HepG2 (cell line): ENCODE data around the gene COL5A2. TPM values are rescaled to one million over a fixed set of nuclear protein-coding genes. Genes with fewer than 3 reads are reported as not detected.

ENCODE experiments used
- CBX5 ChIP-seq: sonication (generic); formaldehyde crosslinking; IDR thresholded peaks from 2 replicates; pipeline ENCODE4 v1.4.0; 2020; ENCODE audit warnings: missing genetic modification reagents, borderline replicate concordance
- EHMT2 ChIP-seq: fragments of 200-600 bp; sonication (generic); IDR thresholded peaks from 2 replicates; pipeline ENCODE4 v1.7.0; 2017; ENCODE audit warnings: antibody characterized with exemption, low read depth, low read length, borderline replicate concordance
- FOXO1 ChIP-seq: sonication (generic); formaldehyde crosslinking; IDR thresholded peaks from 2 replicates; pipeline ENCODE4 v1.4.0; 2020; ENCODE audit warnings: missing genetic modification reagents
- HOMEZ ChIP-seq: IDR thresholded peaks from 2 replicates; pipeline ENCODE4 v1.6.1; 2016; ENCODE audit warnings: low read depth
- IKZF5 ChIP-seq: IDR thresholded peaks from 2 replicates; pipeline ENCODE4 v1.6.1; 2018; ENCODE audit warnings: missing genetic modification reagents, mild to moderate bottlenecking, missing compliant biosample characterization
- KAT2B ChIP-seq: fragments of 150-350 bp; IDR thresholded peaks from 2 replicates; pipeline ENCODE4 v1.6.1; 2014; ENCODE audit warnings: low read depth, low read length, borderline replicate concordance
- KMT2A ChIP-seq: sonication (generic); formaldehyde crosslinking; IDR thresholded peaks from 2 replicates; pipeline ENCODE4 v1.4.0; 2020; ENCODE audit warnings: missing genetic modification reagents
- MIXL1 ChIP-seq: IDR thresholded peaks from 2 replicates; pipeline ENCODE4 v1.6.1; 2016
- MYC ChIP-seq: sonication (generic); formaldehyde crosslinking; IDR thresholded peaks from 2 replicates; pipeline ENCODE4 v1.9.0; 2021; ENCODE audit warnings: missing genetic modification reagents, borderline replicate concordance
- NCOA1 ChIP-seq: sonication (generic); formaldehyde crosslinking; IDR thresholded peaks from 2 replicates; pipeline ENCODE4 v1.9.0; 2021; ENCODE audit warnings: missing genetic modification reagents
- NCOR1 ChIP-seq: fragments of 200-600 bp; sonication (generic); IDR thresholded peaks from 2 replicates; pipeline ENCODE4 v1.7.0; 2017; ENCODE audit warnings: antibody characterized with exemption, low read length, borderline replicate concordance
- NR2F1 ChIP-seq, 2 experiments: fragments of 450-650 bp in 1 of 2; formaldehyde crosslinking in 1 of 2; IDR thresholded peaks; 2 replicates each; pipeline versions ENCODE4 v1.5.0 to v1.6.1; 2016 to 2020; ENCODE audit warnings: mild to moderate bottlenecking in 1 of 2, missing compliant biosample characterization in 1 of 2, missing genetic modification reagents in 1 of 2, moderate library complexity in 1 of 2
- NR2F2 ChIP-seq: IDR thresholded peaks from 2 replicates; pipeline ENCODE4 v1.6.1; 2012; ENCODE audit warnings: low read depth, inconsistent platforms, borderline replicate concordance
- NR2F6 ChIP-seq, 2 experiments: IDR thresholded peaks; 2 replicates each; pipeline ENCODE4 v1.6.1; 2016; ENCODE audit warnings: antibody characterized with exemption in 1 of 2, mild to moderate bottlenecking in 1 of 2
- ONECUT2 ChIP-seq: sonication (generic); formaldehyde crosslinking; IDR thresholded peaks from 2 replicates; pipeline ENCODE4 v1.4.0; 2020; ENCODE audit warnings: missing genetic modification reagents
- RARA ChIP-seq: IDR thresholded peaks from 2 replicates; pipeline ENCODE4 v1.6.1; 2016; ENCODE audit warnings: missing genetic modification reagents, missing compliant biosample characterization
- REL ChIP-seq: sonication (generic); formaldehyde crosslinking; conservative IDR thresholded peaks from 2 replicates; pipeline ENCODE4 v1.8.0; 2022; ENCODE audit warnings: mild to moderate bottlenecking, missing genetic modification reagents, moderate library complexity
- SNRNP70 ChIP-seq: fragments of 200-400 bp; formaldehyde crosslinking; IDR thresholded peaks from 2 replicates; pipeline ENCODE4 v1.6.1; 2017; ENCODE audit warnings: mild to moderate bottlenecking, low read depth, low read length, moderate library complexity
- SP140L ChIP-seq: sonication (generic); formaldehyde crosslinking; IDR thresholded peaks from 2 replicates; pipeline ENCODE4 v1.4.0; 2020; ENCODE audit warnings: missing genetic modification reagents, borderline replicate concordance
- SP5 ChIP-seq: IDR thresholded peaks from 2 replicates; pipeline ENCODE4 v1.6.1; 2016; ENCODE audit warnings: low read depth, borderline replicate concordance
- ZFP36 ChIP-seq: fragments of 150-350 bp; IDR thresholded peaks from 2 replicates; pipeline ENCODE4 v1.6.1; 2018; ENCODE audit warnings: borderline replicate concordance, low read length, low read depth; ENCODE audit not compliant: partially characterized antibody
- polyA plus RNA-seq, 8 experiments: library from polyadenylated mRNA; depleted of rRNA in 3 of 8; stranded (reverse) in 7 of 8; unstranded in 1 of 8; fragments of >200 nt; fragmentation: Illumina TruSeq in 4 of 8; extraction: Trizol in 4 of 8; gene quantifications; 2 replicates each; pipeline versions ENCODE4 v1.2.1 to v1.2.3, GENCODE V29; 2011 to 2016; ENCODE audit warnings: low read depth in 4 of 8, missing spikeins in 1 of 8, mixed read lengths in 1 of 8; ENCODE audit not compliant: insufficient read depth in 1 of 8
- total RNA-seq, 5 experiments: library from RNA; depleted of rRNA; stranded (reverse); fragments of >200 nt; fragmentation: Illumina TruSeq; extraction: Trizol; gene quantifications; 2 replicates each; pipeline ENCODE4 v1.2.3, GENCODE V29; 2016; ENCODE audit warnings: low read depth in 1 of 5
- TF ChIP-seq, protein P1 (sequence below): IDR thresholded peaks from 2 replicates; pipeline ENCODE4 v1.6.1; 2012; ENCODE audit warnings: inconsistent platforms
- TF ChIP-seq, protein P2 (sequence below), 2 experiments: fragments of 450-650 bp in 1 of 2; sonication (generic) in 1 of 2; formaldehyde crosslinking; IDR thresholded peaks; 2 replicates each; pipeline versions ENCODE4 v1.5.0 to v1.8.0; 2020 to 2022; ENCODE audit warnings: mild to moderate bottlenecking in 1 of 2, missing genetic modification reagents in 1 of 2
- TF ChIP-seq, protein P3 (sequence below): sonication (generic); formaldehyde crosslinking; IDR thresholded peaks from 2 replicates; pipeline ENCODE4 v1.4.0; 2020; ENCODE audit warnings: missing genetic modification reagents

Gene COL5A2
- total and polyA plus RNA-seq, 2 of the 13 experiments (the other 11 are each of a cell fraction or from before 2014, with no cell fraction given): 0.83 to 1.5 TPM

- TF ChIP-seq MYC (CRISPR knock-in tag) (peak; percentile 76; the same call in 1 of the 2 replicates), KAT2B (peak; percentile 97), FOXO1 (CRISPR knock-in tag) (peak; percentile 28; the same call in 1 of the 2 replicates), NR2F1 (CRISPR knock-in tag; IDR thresholded peaks at IDR 0.05) (peak in 1 of 2 experiments; percentile 100; a peak in 3 of 4 replicates), IKZF5 (CRISPR knock-in tag) (peak; percentile 68), SP140L (no peak; the same call in 1 of the 2 replicates), SP5 (CRISPR knock-in tag) (peak; percentile 94), NCOR1 (peak; percentile 95), RARA (CRISPR knock-in tag) (peak; percentile 94), NR2F6 (IDR thresholded peaks at IDR 0.05) (peak; percentile 100), NR2F6 (CRISPR knock-in tag; IDR thresholded peaks at IDR 0.05) (peak; percentile 98), KMT2A (CRISPR knock-in tag) (0 out of 2 replicates have a peak, but pooled peaks have one; percentile 28), NCOA1 (CRISPR knock-in tag) (peak; percentile 82; the same call in 1 of the 2 replicates), ONECUT2 (CRISPR knock-in tag) (peak; percentile 95), MIXL1 (peak; percentile 94), HOMEZ (CRISPR knock-in tag) (peak; percentile 64; the same call in 1 of the 2 replicates), SNRNP70 (no peak), REL (no peak), ZFP36 (no peak), CBX5 (CRISPR knock-in tag) (peak; percentile 75; the same call in 1 of the 2 replicates), EHMT2 (0 out of 2 replicates have a peak, but pooled peaks have one; percentile 29), NR2F2 (peak; percentile 100)
- TF ChIP-seq, protein P1, sequence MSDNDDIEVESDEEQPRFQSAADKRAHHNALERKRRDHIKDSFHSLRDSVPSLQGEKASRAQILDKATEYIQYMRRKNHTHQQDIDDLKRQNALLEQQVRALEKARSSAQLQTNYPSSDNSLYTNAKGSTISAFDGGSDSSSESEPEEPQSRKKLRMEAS: peak; percentile 81
- TF ChIP-seq, protein P2, sequence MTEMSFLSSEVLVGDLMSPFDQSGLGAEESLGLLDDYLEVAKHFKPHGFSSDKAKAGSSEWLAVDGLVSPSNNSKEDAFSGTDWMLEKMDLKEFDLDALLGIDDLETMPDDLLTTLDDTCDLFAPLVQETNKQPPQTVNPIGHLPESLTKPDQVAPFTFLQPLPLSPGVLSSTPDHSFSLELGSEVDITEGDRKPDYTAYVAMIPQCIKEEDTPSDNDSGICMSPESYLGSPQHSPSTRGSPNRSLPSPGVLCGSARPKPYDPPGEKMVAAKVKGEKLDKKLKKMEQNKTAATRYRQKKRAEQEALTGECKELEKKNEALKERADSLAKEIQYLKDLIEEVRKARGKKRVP (CRISPR knock-in tag; IDR thresholded peaks at IDR 0.05): peak in 1 of 2 experiments; percentile 46; a peak in 1 of 4 replicates
- TF ChIP-seq, protein P3, sequence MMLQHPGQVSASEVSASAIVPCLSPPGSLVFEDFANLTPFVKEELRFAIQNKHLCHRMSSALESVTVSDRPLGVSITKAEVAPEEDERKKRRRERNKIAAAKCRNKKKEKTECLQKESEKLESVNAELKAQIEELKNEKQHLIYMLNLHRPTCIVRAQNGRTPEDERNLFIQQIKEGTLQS: no peak
Observed at GRCh38 chr2:189050165-189050712, 129.3 kb downstream of the COL5A2 start (continued).
